Retina (tissue), 1 donor: ENCODE data around the gene TBCD.

Source experiments
- DNase-seq: peaks from one replicate; pipeline ENCODE4 v3.0.0-alpha.2; 2016

TBCD gene

GRCh38 chr17:82835766-82836512, 84.1 kb downstream of the TBCD start:
- no peak for DNase-seq

- DNase-seq = peak; percentile 51
Measured at GRCh38 chr17:82836823-82837357, 85.0 kb downstream of the TBCD start.

GRCh38 chr17:82837586-82838320, 85.9 kb downstream of the TBCD start:
- no peak for DNase-seq

GRCh38 chr17:82838386-82839063, 86.7 kb downstream of the TBCD start:
- no peak for DNase-seq

GRCh38 chr17:82839617-82840292, 87.9 kb downstream of the TBCD start, which contains the start of gene ZNF750:
Gene ZNF750, minus strand, starts transcription at chr17:82840022. Its CDS starts 7,568 bp downstream, at chr17:82832454.
- no peak for DNase-seq

GRCh38 chr17:82840431-82840831, 88.6 kb downstream of the TBCD start:
- DNase-seq = no peak

- no peak for DNase-seq
Measured at GRCh38 chr17:82841921-82842596, 90.2 kb downstream of the TBCD start.

- no peak for DNase-seq
Measured at GRCh38 chr17:82843904-82844680, 92.2 kb downstream of the TBCD start.

GRCh38 chr17:82844796-82845162, 92.9 kb downstream of the TBCD start:
- DNase-seq = no peak

- DNase-seq = no peak
Measured at GRCh38 chr17:82845163-82845807, 93.4 kb downstream of the TBCD start.

- DNase-seq = no peak
Measured at GRCh38 chr17:82846061-82846691, 94.3 kb downstream of the TBCD start.

- no peak for DNase-seq
Measured at GRCh38 chr17:82848022-82848592, 96.2 kb downstream of the TBCD start.

- DNase-seq = no peak
Measured at GRCh38 chr17:82849076-82849945, 97.4 kb downstream of the TBCD start.

- DNase-seq = no peak
Measured at GRCh38 chr17:82851381-82851780, 99.5 kb downstream of the TBCD start.

- no peak for DNase-seq
Measured at GRCh38 chr17:82854226-82854625, 102.4 kb downstream of the TBCD start.

GRCh38 chr17:82856361-82856760, 104.5 kb downstream of the TBCD start:
- no peak for DNase-seq

GRCh38 chr17:82858376-82859126, 106.7 kb downstream of the TBCD start:
- DNase-seq = no peak
